Kidney (tissue), 14 donors: ENCODE data around the gene SLC12A5. TPM values are rescaled to one million over a fixed set of nuclear protein-coding genes. Genes with fewer than 3 reads are reported as not detected.

Experiments
- DNase-seq, 5 donors: peaks; one replicate each; pipeline ENCODE4 v3.0.0-alpha.2; 2013 to 2020
- FAIRE-seq: peaks from 2 replicates; lab custom pipeline; 2012; peaks lifted over from hg19 to GRCh38; lab: Jason Lieb, UNC
- H3K27ac ChIP-seq, 2 donors: one replicate each; pipeline ENCODE4 v1.7.0; 2013; ENCODE audit warnings: low read depth in 2 of 2, low read length in 2 of 2, inconsistent platforms in 1 of 2
- H3K27me3 ChIP-seq: one replicate; pipeline ENCODE4 v1.7.1; 2013; ENCODE audit warnings: low read length, inconsistent platforms; ENCODE audit not compliant: control insufficient read depth, insufficient read depth
- H3K36me3 ChIP-seq, 3 donors: one replicate each; pipeline versions ENCODE4 v1.7.0 to v1.7.1; 2013; ENCODE audit warnings: low read length in 3 of 3, control low read depth in 1 of 3, inconsistent platforms in 1 of 3; ENCODE audit not compliant: insufficient read depth in 3 of 3, control insufficient read depth in 2 of 3
- H3K4me1 ChIP-seq, 3 donors: one replicate each; pipeline versions ENCODE4 v1.7.0 to v1.7.1; 2013; ENCODE audit warnings: low read length in 3 of 3, inconsistent platforms in 1 of 3, low read depth in 1 of 3; ENCODE audit not compliant: control insufficient read depth in 2 of 3, insufficient read depth in 2 of 3
- H3K4me3 ChIP-seq, 3 donors: one replicate each; pipeline versions ENCODE4 v1.7.0 to v1.8.1; 2013; ENCODE audit warnings: low read length in 3 of 3, control low read depth in 1 of 3, inconsistent platforms in 1 of 3
- H3K9ac ChIP-seq, 3 donors: one replicate each; pipeline versions ENCODE4 v1.7.0 to v1.7.1; 2013; ENCODE audit warnings: low read length in 3 of 3, control low read depth in 1 of 3, inconsistent platforms in 1 of 3
- H3K9me3 ChIP-seq, 3 donors: one replicate each; pipeline versions ENCODE4 v1.7.0 to v1.7.1; 2013; ENCODE audit warnings: low read length in 3 of 3, control low read depth in 1 of 3, inconsistent platforms in 1 of 3; ENCODE audit not compliant: control insufficient read depth in 2 of 3, insufficient read depth in 1 of 3
- intact Hi-C: fragments of 100-400 bp; cut with DNase I; formaldehyde crosslinking; loops from one replicate; pipeline ENCODE4 v1.11.1; 2022
- polyA plus RNA-seq: library from polyadenylated mRNA; stranded (reverse); fragments of 350-450 nt; fragmentation: Illumina TruSeq; extraction: RNeasy Lipid Tissue Mini Kit (QIAGEN cat#74804); gene quantifications from one replicate; pipeline ENCODE4 v1.2.3, GENCODE V29; 2014; ENCODE audit warnings: low read depth, low replicate concordance; ENCODE audit not compliant: insufficient read depth
- total RNA-seq: library from RNA; stranded (reverse); fragmentation: NEBNext Ultra II Directional; extraction: Animal tissue kit (Norgen Biotek cat#: 25700); gene quantifications from one replicate; pipeline ENCODE4 v1.2.1, GENCODE V29; 2021
- TF ChIP-seq, protein P1 (sequence below): IDR thresholded peaks from 3 replicates; pipeline ENCODE4 v1.5.1; 2012; ENCODE audit warnings: mild to moderate bottlenecking, moderate library complexity, borderline replicate concordance; ENCODE audit not compliant: insufficient read depth; ENCODE audit errors: extremely low read depth
- donor health status: control.
- donor health status: control.
- donor health status: control.
- donor health status: control.
- donor health status: control.
- donor health status: DM: yes; HTN: yes; CAD: no.
- donor health status: Normal renal cell carcinoma (clear cell type).

The SLC12A5 gene
- total and polyA plus RNA-seq, 2 donors from 2014 or later = 2.0 to 2.5 TPM

GRCh38 chr20:46010491-46011391 is 18.3 kb upstream of the SLC12A5 start:
- TF ChIP-seq, protein P1, sequence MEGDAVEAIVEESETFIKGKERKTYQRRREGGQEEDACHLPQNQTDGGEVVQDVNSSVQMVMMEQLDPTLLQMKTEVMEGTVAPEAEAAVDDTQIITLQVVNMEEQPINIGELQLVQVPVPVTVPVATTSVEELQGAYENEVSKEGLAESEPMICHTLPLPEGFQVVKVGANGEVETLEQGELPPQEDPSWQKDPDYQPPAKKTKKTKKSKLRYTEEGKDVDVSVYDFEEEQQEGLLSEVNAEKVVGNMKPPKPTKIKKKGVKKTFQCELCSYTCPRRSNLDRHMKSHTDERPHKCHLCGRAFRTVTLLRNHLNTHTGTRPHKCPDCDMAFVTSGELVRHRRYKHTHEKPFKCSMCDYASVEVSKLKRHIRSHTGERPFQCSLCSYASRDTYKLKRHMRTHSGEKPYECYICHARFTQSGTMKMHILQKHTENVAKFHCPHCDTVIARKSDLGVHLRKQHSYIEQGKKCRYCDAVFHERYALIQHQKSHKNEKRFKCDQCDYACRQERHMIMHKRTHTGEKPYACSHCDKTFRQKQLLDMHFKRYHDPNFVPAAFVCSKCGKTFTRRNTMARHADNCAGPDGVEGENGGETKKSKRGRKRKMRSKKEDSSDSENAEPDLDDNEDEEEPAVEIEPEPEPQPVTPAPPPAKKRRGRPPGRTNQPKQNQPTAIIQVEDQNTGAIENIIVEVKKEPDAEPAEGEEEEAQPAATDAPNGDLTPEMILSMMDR = no peak
- peak overlapping the region in 1 of 3 donors; percentile 24 for H3K4me3 ChIP-seq
- no peaks in the 10 kb centered on the region for H3K4me1 ChIP-seq
- H3K9me3 ChIP-seq = no peaks in the 10 kb centered on the region
- peaks cover 49% of the 10 kb centered on the region for H3K27me3 ChIP-seq
- FAIRE-seq (no peak), DNase-seq (peak in 1 of 5 donors; percentile 77)
- no peak overlapping the region for H3K27ac ChIP-seq
- intact Hi-C loops = no loop called here
- no peaks in the 10 kb centered on the region for H3K36me3 ChIP-seq
- H3K9ac ChIP-seq = no peak overlapping the region

GRCh38 chr20:46011631-46012482 is 17.2 kb upstream of the SLC12A5 start:
- no peak overlapping the region for H3K4me3 ChIP-seq
- DNase-seq = peak in 4 of 5 donors; percentile 22 to 84 (median 46)
- no peak overlapping the region for H3K9ac ChIP-seq
- intact Hi-C loops = no loop called here
- no peak overlapping the region for H3K27ac ChIP-seq
- peaks cover 49% of the 10 kb centered on the region for H3K27me3 ChIP-seq
- no peaks in the 10 kb centered on the region for H3K9me3 ChIP-seq
- TF ChIP-seq, protein P1 = no peak
- no peaks in the 10 kb centered on the region for H3K36me3 ChIP-seq
- no peak for FAIRE-seq
- no peaks in the 10 kb centered on the region for H3K4me1 ChIP-seq

DNA sequence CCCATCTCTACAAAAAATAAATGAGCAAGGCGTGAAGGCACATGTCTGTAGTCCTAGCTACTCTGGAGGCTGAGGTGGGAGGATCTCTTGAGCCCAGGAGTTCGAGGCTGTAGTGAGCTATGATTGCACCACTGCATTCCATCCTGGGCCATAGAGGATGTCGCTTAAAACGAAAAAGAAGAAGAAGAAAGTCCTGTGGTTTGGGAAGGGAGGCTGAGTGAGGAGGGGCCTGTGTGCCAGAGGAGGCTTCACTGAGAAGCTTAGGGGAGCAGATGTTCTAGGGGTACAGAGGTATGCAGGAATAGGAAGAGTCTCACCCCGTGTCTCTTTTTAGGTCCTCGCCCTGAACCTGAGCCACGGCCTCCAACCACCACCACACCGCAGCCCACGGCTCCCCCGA is 16.1 kb upstream of the SLC12A5 start:
- intact Hi-C loops = no loop called here
- Histone ChIP-seq H3K4me1 (no peaks in the 10 kb centered on the region), H3K36me3 (no peaks in the 10 kb centered on the region), H3K9me3 (no peaks in the 10 kb centered on the region), H3K4me3 (no peak overlapping the region), H3K27me3 (peaks cover 49% of the 10 kb centered on the region), H3K27ac (no peak overlapping the region), H3K9ac (no peak overlapping the region)
- DNase-seq (no peak), FAIRE-seq (no peak)
- TF ChIP-seq, protein P1 = no peak
